GM12878 (cell line): ENCODE results near the gene HDDC3. TPM values are rescaled to one million over a fixed set of nuclear protein-coding genes. Genes with fewer than 3 reads are reported as not detected.

Experiments used
- ATAC-seq: fragments of 200-7000 bp; cut with Tn5 transposase; 3 replicates; pipeline ENCODE4 v1.9.1; 2020; ENCODE audit warnings: mild to moderate bottlenecking, moderate library complexity
- BruUV-seq: library from RNA; stranded (reverse); fragments of 400-500 nt; replicated peaks from 2 replicates; lab custom pipeline; 2021; lab: Mats Ljungman, UMichigan
- CTCF ChIA-PET: fragments of 300-600 bp; sonication (Branson Sonifier 250); formaldehyde crosslinking; extraction: SDS; loops from one replicate; lab custom pipeline; 2021; ENCODE audit warnings: inconsistent platforms; lab: Yijun Ruan, JAX
- POLR2A ChIA-PET: fragments of 350-600 bp; formaldehyde crosslinking; extraction: SDS; loops from one replicate; lab custom pipeline; 2021; ENCODE audit warnings: inconsistent platforms; lab: Charles Lee
- RAD21 ChIA-PET: fragments of 300-600 bp; sonication (Branson Sonifier 250); formaldehyde crosslinking; loops from one replicate; lab custom pipeline; 2023; ENCODE audit warnings: antibody characterized with exemption; ENCODE audit not compliant: unreplicated experiment; lab: Charles Lee
- SMC1A ChIA-PET: fragments of 300-600 bp; sonication (Branson Sonifier 250); formaldehyde crosslinking; loops from one replicate; lab custom pipeline; 2023; ENCODE audit not compliant: unreplicated experiment, uncharacterized antibody; lab: Charles Lee
- DNase-seq: peaks from one replicate; pipeline ENCODE4 v3.0.0-alpha.2; 2011; ENCODE audit warnings: low read depth, low spot score
- FAIRE-seq: peaks from 3 replicates; lab custom pipeline; 2011; peaks lifted over from hg19 to GRCh38; lab: Jason Lieb, UNC
- H2AFZ ChIP-seq: 2 replicates; pipeline ENCODE4 v1.6.0; 2011; ENCODE audit warnings: low read depth, low read length, control low read depth; ENCODE audit not compliant: control insufficient read depth
- H3K27ac ChIP-seq: 2 replicates; pipeline ENCODE4 v1.5.1; 2011; ENCODE audit warnings: control low read depth; ENCODE audit not compliant: control insufficient read depth, insufficient read depth
- H3K27me3 ChIP-seq, 2 experiments: replicated peaks in 1 of 2; 2 replicates each; pipeline versions ENCODE4 v1.6.0 to v1.6.1; 2011; ENCODE audit warnings: low read length in 1 of 2; ENCODE audit not compliant: control insufficient read depth in 2 of 2, insufficient read depth in 2 of 2
- H3K36me3 ChIP-seq, 2 experiments: 2 replicates each; pipeline ENCODE4 v1.5.1; 2011; ENCODE audit warnings: low read length in 1 of 2; ENCODE audit not compliant: control insufficient read depth in 2 of 2, insufficient read depth in 2 of 2
- H3K4me1 ChIP-seq: 2 replicates; pipeline ENCODE4 v1.6.1; 2011; ENCODE audit warnings: mild to moderate bottlenecking, low read length, moderate library complexity, mixed read lengths; ENCODE audit not compliant: control insufficient read depth, insufficient read depth
- H3K4me2 ChIP-seq: 2 replicates; pipeline ENCODE4 v1.6.0; 2011; ENCODE audit warnings: control low read depth; ENCODE audit not compliant: control insufficient read depth, insufficient read depth
- H3K4me3 ChIP-seq: fragments of 200-600 bp; sonication (generic); 2 replicates; pipeline ENCODE4 v1.5.1; 2016
- H3K79me2 ChIP-seq: 2 replicates; pipeline ENCODE4 v1.6.0; 2011; ENCODE audit warnings: low read length; ENCODE audit not compliant: control insufficient read depth, insufficient read depth
- H3K9ac ChIP-seq: 2 replicates; pipeline ENCODE4 v1.8.0; 2011; ENCODE audit warnings: low read length, control low read depth, mixed read lengths; ENCODE audit not compliant: control insufficient read depth, insufficient read depth
- H3K9me3 ChIP-seq: replicated peaks from 3 replicates; pipeline ENCODE4 v1.5.1; 2011; ENCODE audit warnings: mild to moderate bottlenecking, low read length; ENCODE audit not compliant: control insufficient read depth, insufficient read depth
- H4K20me1 ChIP-seq: 2 replicates; pipeline ENCODE4 v1.6.0; 2011; ENCODE audit not compliant: control insufficient read depth, insufficient read depth
- ATF3 ChIP-seq: IDR thresholded peaks from 2 replicates; pipeline ENCODE4 v1.6.1; 2011; ENCODE audit warnings: low read depth, mild to moderate bottlenecking, low read length, moderate library complexity, borderline replicate concordance; ENCODE audit errors: extremely low read depth
- CBX3 ChIP-seq: fragments of 200-600 bp; sonication (generic); IDR thresholded peaks from 2 replicates; pipeline ENCODE4 v1.6.1; 2016; ENCODE audit warnings: low read depth, borderline replicate concordance
- CHD4 ChIP-seq: fragments of 200-600 bp; sonication (generic); IDR thresholded peaks from 2 replicates; pipeline ENCODE4 v1.6.1; 2016; ENCODE audit warnings: mild to moderate bottlenecking
- E2F4 ChIP-seq: IDR thresholded peaks from 2 replicates; pipeline ENCODE4 v1.6.1; 2012; ENCODE audit warnings: low read depth, low read length, improper control_type of control experiment
- FOS ChIP-seq: IDR thresholded peaks from 3 replicates; pipeline ENCODE4 v1.6.1; 2011; ENCODE audit warnings: borderline replicate concordance; ENCODE audit not compliant: insufficient read length; ENCODE audit errors: extremely low read depth
- FOXM1 ChIP-seq: IDR thresholded peaks from 2 replicates; pipeline ENCODE4 v1.6.1; 2012; ENCODE audit warnings: low read depth, mild to moderate bottlenecking, inconsistent platforms, low read length, moderate library complexity
- JUNB ChIP-seq: IDR thresholded peaks from 2 replicates; pipeline ENCODE4 v1.6.1; 2016; ENCODE audit warnings: antibody characterized with exemption, mild to moderate bottlenecking
- MTA3 ChIP-seq: IDR thresholded peaks from 2 replicates; pipeline ENCODE4 v1.6.1; 2012; ENCODE audit warnings: low read length, inconsistent platforms, borderline replicate concordance
- NFXL1 ChIP-seq: fragments of 450-650 bp; IDR thresholded peaks from 2 replicates; pipeline ENCODE4 v1.6.1; 2017; ENCODE audit warnings: antibody characterized with exemption, mild to moderate bottlenecking, borderline replicate concordance
- NRF1 ChIP-seq: conservative IDR thresholded peaks from 2 replicates; pipeline ENCODE4 v1.6.1; 2011; ENCODE audit warnings: mild to moderate bottlenecking, low read depth, low read length, improper control_type of control experiment
- PAX5 ChIP-seq: IDR thresholded peaks from 2 replicates; pipeline ENCODE4 v1.6.1; 2011; ENCODE audit warnings: low read depth, low read length, borderline replicate concordance
- PML ChIP-seq: IDR thresholded peaks from 2 replicates; pipeline ENCODE4 v1.6.1; 2012; ENCODE audit warnings: low read length, inconsistent platforms
- SIN3A ChIP-seq: IDR thresholded peaks from 2 replicates; pipeline ENCODE4 v1.6.1; 2012; ENCODE audit warnings: low read depth, low read length, improper control_type of control experiment
- SMAD1 ChIP-seq: fragments of 450-650 bp; IDR thresholded peaks from 2 replicates; pipeline ENCODE4 v1.6.1; 2018; ENCODE audit warnings: mild to moderate bottlenecking, low read depth; ENCODE audit not compliant: partially characterized antibody
- SMARCA5 ChIP-seq: fragments of 450-650 bp; IDR thresholded peaks from 2 replicates; pipeline ENCODE4 v1.6.1; 2017; ENCODE audit warnings: mild to moderate bottlenecking
- SREBF1 ChIP-seq: IDR thresholded peaks from 2 replicates; pipeline ENCODE4 v1.6.1; 2012; ENCODE audit warnings: mild to moderate bottlenecking, low read length
- ZBTB4 ChIP-seq: fragments of 450-650 bp; formaldehyde crosslinking; IDR thresholded peaks from 2 replicates; pipeline ENCODE4 v1.4.0; 2022; ENCODE audit warnings: mild to moderate bottlenecking, moderate library complexity
- WGBS: methylation state at CpG from one replicate; pipeline ENCODE4 v1.1.6; 2016; ENCODE audit warnings: low lambda C conversion rate; ENCODE audit not compliant: insufficient replicate concordance, insufficient coverage; ENCODE audit errors: missing lambda C conversion rate; 5-methylcytosine and 5-hydroxymethylcytosine counted together
- in situ Hi-C: fragments of 300-500 bp; cut with MboI; formaldehyde crosslinking; loops from 9 replicates; pipeline ENCODE4 v1.14.3; 2018; ENCODE audit warnings: mixed read lengths
- intact Hi-C: fragments of 100-400 bp; cut with micrococcal nuclease; formaldehyde crosslinking; loops from one replicate; pipeline ENCODE4 v1.14.2; 2022; ENCODE audit not compliant: unreplicated experiment
- polyA plus RNA-seq, 11 experiments: library from polyadenylated mRNA; depleted of rRNA in 4 of 11; unstranded in 6 of 11; stranded (reverse) in 5 of 11; fragments of >200 nt; fragmentation: Nextera tagmentation in 4 of 11; fragmentation: Illumina TruSeq in 1 of 11; extraction: Ambion mirVana in 4 of 11; extraction: Trizol in 1 of 11; gene quantifications; 1 replicate in 1 of 11; 2 replicates in 10 of 11; pipeline versions ENCODE4 v1.2.1 to v1.2.3, GENCODE V29; 2011 to 2016; ENCODE audit warnings: inconsistent platforms in 2 of 11, missing spikeins in 2 of 11, low read depth in 1 of 11
- total RNA-seq, 4 experiments: library from RNA; depleted of rRNA in 3 of 4; stranded (reverse); fragments of >200 nt in 3 of 4; fragmentation: Illumina TruSeq in 1 of 4; extraction: Trizol in 1 of 4; gene quantifications; 2 replicates each; pipeline versions ENCODE4 v1.2.1 to v1.2.3, GENCODE V29; 2013 to 2021

Gene HDDC3
- total and polyA plus RNA-seq, 10 of the 15 experiments (the other 5 are each of a cell fraction or from before 2014, with no cell fraction given): 5.6 to 39.5 (median 23.0) TPM

- no peak overlapping the region for H3K4me3 ChIP-seq
- SMC1A ChIA-PET: interaction anchor here (1.1 to 4.6 kb wide), 15 partner anchors 10 to 387 kb away, joined by 3 to 49 read pairs (median 10); partner anchors contain the start of genes HDDC3 and UNC45A
- TF ChIP-seq SMAD1: no peak
- no peak for TF ChIP-seq ATF3
- TF ChIP-seq E2F4: no peak
- TF ChIP-seq NFXL1: no peak
- TF ChIP-seq SIN3A: no peak
- no peak for TF ChIP-seq NRF1
- no peak for TF ChIP-seq PML
- no peak for TF ChIP-seq SMARCA5
- no peak for TF ChIP-seq ZBTB4 (CRISPR knock-in tag)
- no peak for TF ChIP-seq JUNB
- no peak for TF ChIP-seq FOXM1
- no peak for TF ChIP-seq PAX5
- TF ChIP-seq CBX3: no peak
- TF ChIP-seq CHD4: no peak
- no peak for TF ChIP-seq SREBF1
- TF ChIP-seq MTA3: no peak
- TF ChIP-seq FOS: no peak
- no peak overlapping the region for H3K27ac ChIP-seq
- H3K36me3 ChIP-seq: peaks cover 0 to 4% of the 10 kb centered on the region in 2 experiments; a peak in 2 of 4 replicates
- no peaks in the 10 kb centered on the region for H3K9me3 ChIP-seq
- no peak for DNase-seq
- H3K79me2 ChIP-seq: no peaks in the 10 kb centered on the region; the same call in 1 of the 2 replicates
- no peak for ATAC-seq
- no peaks in the 10 kb centered on the region for H4K20me1 ChIP-seq
- WGBS: 74% methylated on average over 13 of the region's 13 CpGs
- H3K4me2 ChIP-seq: no peak overlapping the region
- H3K27me3 ChIP-seq: no peaks in the 10 kb centered on the region
- in situ Hi-C loops (loop anchor here (5.0 kb wide), 2 partner anchors 240 to 565 kb away; no protein-coding TSS in a partner anchor), intact Hi-C loops (loop anchor here (5.0 to 10.0 kb wide), 4 partner anchors 70 to 392 kb away; partner anchors contain the start of gene BLM)
- peaks cover 19% of the 10 kb centered on the region for H3K4me1 ChIP-seq
- POLR2A ChIA-PET: interaction anchor here (0.6 kb wide), 1 partner anchor 13 kb away, joined by 4 read pairs; no protein-coding TSS in a partner anchor
- no peak overlapping the region for H2AFZ ChIP-seq
- CTCF ChIA-PET: interaction anchor here (1.0 to 4.7 kb wide), 22 partner anchors 9 to 542 kb away, joined by 3 to 104 read pairs (median 10); partner anchors contain the start of genes BLM, HDDC3 and UNC45A
- RAD21 ChIA-PET: interaction anchor here (1.5 to 4.0 kb wide), 7 partner anchors 46 to 567 kb away, joined by 3 to 57 read pairs (median 18); partner anchors contain the start of genes BLM, HDDC3 and UNC45A
- no TSS peak for BruUV-seq
- no peak for FAIRE-seq
- no peak overlapping the region for H3K9ac ChIP-seq
These were observed 45.3 kb downstream of the HDDC3 start for GRCh38 chr15:90887037-90887481.
